Fibroblast of skin of right quadriceps (primary cell): Measurements from ENCODE around the gene BIRC7.
"Not testable (repeated sequence)": the region's sequence is repeated elsewhere in the genome, so short reads cannot be mapped to it uniquely, and the experiment has no call there.

Source experiments
- DNase-seq: peaks from one replicate; pipeline ENCODE4 v3.0.0-alpha.2; 2013

Gene BIRC7

GRCh38 chr20:63249891-63250290 lies 14.2 kb downstream of the BIRC7 start:
- DNase-seq, result no peak

GRCh38 chr20:63251350-63251749 lies 15.6 kb downstream of the BIRC7 start:
- not testable (repeated sequence) for DNase-seq

- DNase-seq, result no peak
These were observed 16.6 kb downstream of the BIRC7 start for GRCh38 chr20:63252284-63252711.

GRCh38 chr20:63253065-63253437 lies 17.3 kb downstream of the BIRC7 start:
- DNase-seq, result no peak

- no peak for DNase-seq
These were observed 17.9 kb downstream of the BIRC7 start for GRCh38 chr20:63253438-63254231.

GRCh38 chr20:63254232-63254605 lies 18.5 kb downstream of the BIRC7 start, which contains the start of gene NKAIN4:
Gene NKAIN4 (minus strand): TSS chr20:63254463. CDS start chr20:63254450, 13 bp downstream.
- no peak for DNase-seq

GRCh38 chr20:63254606-63255384 lies 19.1 kb downstream of the BIRC7 start:
- DNase-seq, result no peak

GRCh38 chr20:63255931-63256704 lies 20.4 kb downstream of the BIRC7 start:
- DNase-seq, result no peak

- DNase-seq, result no peak
These were observed 21.2 kb downstream of the BIRC7 start for GRCh38 chr20:63256954-63257353.

- no peak for DNase-seq
These were observed 21.9 kb downstream of the BIRC7 start for GRCh38 chr20:63257629-63258028.

- no peak for DNase-seq
These were observed 23.1 kb downstream of the BIRC7 start for GRCh38 chr20:63258781-63259180.

GRCh38 chr20:63259734-63260460 lies 24.2 kb downstream of the BIRC7 start:
- no peak for DNase-seq

GRCh38 chr20:63260521-63260920 lies 24.8 kb downstream of the BIRC7 start:
- DNase-seq, result no peak

- DNase-seq, result no peak
These were observed 25.5 kb downstream of the BIRC7 start for GRCh38 chr20:63261060-63261794.

- DNase-seq, result no peak
These were observed 26.3 kb downstream of the BIRC7 start for GRCh38 chr20:63261795-63262528.

- DNase-seq, result no peak
These were observed 27.1 kb downstream of the BIRC7 start for GRCh38 chr20:63262836-63263235.

GRCh38 chr20:63264000-63264399 lies 28.3 kb downstream of the BIRC7 start:
- no peak for DNase-seq

GRCh38 chr20:63264519-63264918 lies 28.8 kb downstream of the BIRC7 start:
- DNase-seq, result peak; percentile 34

- peak; percentile 34 for DNase-seq
These were observed 30.3 kb downstream of the BIRC7 start for GRCh38 chr20:63265891-63266515.

- DNase-seq, result no peak
These were observed 32.0 kb downstream of the BIRC7 start for GRCh38 chr20:63267691-63268090.

GRCh38 chr20:63268256-63268655 lies 32.6 kb downstream of the BIRC7 start:
- DNase-seq, result no peak
